ENCODE data around the gene RBPJL. TPM values are rescaled to one million over a fixed set of nuclear protein-coding genes. Genes with fewer than 3 reads are reported as not detected.

Gene RBPJL
- total and polyA plus RNA-seq, 2 of the 13 experiments (the other 11 are each of a cell fraction or from before 2014, with no cell fraction given) = not detected

GRCh38 chr20:45320948-45321595, 14.4 kb downstream of the RBPJL start:
- Histone ChIP-seq H2AFZ (ENCODE audit: low read length) (no peak overlapping the region), H3K4me3 (replicated peaks in 1 of 3; ENCODE audit: insufficient read depth in 1 of 3, low read depth in 2 of 3, low read length in 3 of 3) (no peak overlapping the region), H4K20me1 (ENCODE audit: insufficient read depth, low read length) (no peaks in the 10 kb centered on the region), H3K9ac (ENCODE audit: insufficient read depth, low read depth, low read length) (no peak overlapping the region), H3K27me3 (ENCODE audit: control insufficient read depth in 1 of 2, insufficient read depth in 2 of 2, low read length in 2 of 2) (peaks cover 2 to 20% of the 10 kb centered on the region in 2 experiments; a peak in 3 of 5 replicates), H3K79me2 (ENCODE audit: insufficient read depth, low read length) (no peaks in the 10 kb centered on the region), H3K27ac (ENCODE audit: extremely low read length, insufficient read depth, low read length) (no peak overlapping the region), H3K36me3 (replicated peaks in 1 of 2; ENCODE audit: control insufficient read depth in 1 of 2, insufficient read depth in 2 of 2, low read length in 2 of 2) (peaks cover 0 to 2% of the 10 kb centered on the region in 2 experiments; a peak in 2 of 5 replicates), H3K9me3 (ENCODE audit: low read length) (no peaks in the 10 kb centered on the region), H3K4me1 (ENCODE audit: insufficient read depth, low read length) (no peaks in the 10 kb centered on the region), H3K4me2 (ENCODE audit: low read depth, low read length) (no peak overlapping the region)
- no TSS peak for BruUV-seq (replicated peaks)
- peak; percentile 44; the same call in 1 of the 2 replicates for TF ChIP-seq MNT (IDR thresholded peaks at IDR 0.05)
- no peak for TF ChIP-seq JUND (CRISPR knock-in tag; IDR thresholded peaks at IDR 0.05)
- ATAC-seq (no peak), FAIRE-seq (no peak), DNase-seq (ENCODE audit: low spot score) (no peak)
- 68% methylated on average over 5 of the region's 5 CpGs for WGBS (ENCODE audit: low lambda C conversion rate)
- in situ Hi-C loops (cut with HindIII; ENCODE audit: extremely low pct_ligation_motif_present, low pct_unique_long_range_greater_than_20kb) (loop anchor here (5.0 kb wide), 1 partner anchor 116 kb away; no protein-coding TSS in a partner anchor), intact Hi-C loops (cut with micrococcal nuclease; ENCODE audit: unreplicated experiment) (no loop called here)
- ChIA-PET POLR2A (interaction anchor here (0.8 to 4.3 kb wide), 8 partner anchors 21 to 450 kb away, joined by 3 to 21 read pairs (median 6); partner anchors contain the start of gene SYS1), CTCF (ENCODE audit: low intra/inter-chr PET ratio, low total read pairs) (interaction anchor here (1.4 to 3.2 kb wide), 4 partner anchors 36 to 129 kb away, joined by 6 to 96 read pairs (median 28); no protein-coding TSS in a partner anchor)

DNA sequence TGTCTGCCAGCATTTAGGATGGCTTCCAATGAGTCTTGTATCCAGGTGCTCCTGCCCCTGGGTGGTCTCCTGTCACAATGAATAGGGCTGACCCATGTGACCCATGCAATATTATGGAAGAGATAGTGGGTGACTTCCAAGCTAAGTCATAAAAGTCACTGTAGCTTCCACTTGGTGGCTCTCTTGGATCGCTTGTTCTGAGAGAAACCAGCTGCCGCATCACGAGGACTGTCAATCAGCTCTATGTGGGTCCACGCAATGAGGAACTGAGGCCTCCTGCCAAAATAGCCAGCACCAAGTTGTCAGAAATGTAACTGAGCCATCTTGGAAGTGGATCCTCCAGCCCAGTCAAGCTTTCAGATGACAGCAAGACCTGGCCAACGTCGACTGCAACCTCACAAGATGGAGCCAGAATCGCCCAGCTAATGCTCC, 16.3 kb downstream of the RBPJL start:
- FAIRE-seq (peak; percentile 96), DNase-seq (ENCODE audit: low spot score) (peak; percentile 86), ATAC-seq (peak; percentile 85)
- POLR2A ChIA-PET = interaction anchor here (0.7 to 6.7 kb wide), 15 partner anchors 14 to 448 kb away, joined by 3 to 74 read pairs (median 10); partner anchors contain the start of genes PIGT, SDC4 and SYS1
- intact Hi-C loops (cut with micrococcal nuclease; ENCODE audit: unreplicated experiment) (loop anchor here (1.0 to 2.0 kb wide), 4 partner anchors 14 to 114 kb away; partner anchors contain the start of genes PIGT and SYS1), in situ Hi-C loops (cut with HindIII; ENCODE audit: extremely low pct_ligation_motif_present, low pct_unique_long_range_greater_than_20kb) (loop anchor here (5.0 kb wide), 1 partner anchor 114 kb away; no protein-coding TSS in a partner anchor)
- Histone ChIP-seq H3K9ac (ENCODE audit: insufficient read depth, low read depth, low read length) (no peak overlapping the region), H3K4me3 (replicated peaks in 1 of 3; ENCODE audit: insufficient read depth in 1 of 3, low read depth in 2 of 3, low read length in 3 of 3) (peak overlapping the region in 1 of 3 experiments; percentile 13; a peak in 1 of 6 replicates), H4K20me1 (ENCODE audit: insufficient read depth, low read length) (no peaks in the 10 kb centered on the region), H2AFZ (ENCODE audit: low read length) (no peak overlapping the region), H3K4me1 (ENCODE audit: insufficient read depth, low read length) (no peaks in the 10 kb centered on the region), H3K27me3 (ENCODE audit: control insufficient read depth in 1 of 2, insufficient read depth in 2 of 2, low read length in 2 of 2) (peaks cover 2 to 7% of the 10 kb centered on the region in 2 experiments; a peak in 1 of 5 replicates), H3K4me2 (ENCODE audit: low read depth, low read length) (peak overlapping the region; percentile 61), H3K27ac (ENCODE audit: extremely low read length, insufficient read depth, low read length) (no peak overlapping the region), H3K36me3 (replicated peaks in 1 of 2; ENCODE audit: control insufficient read depth in 1 of 2, insufficient read depth in 2 of 2, low read length in 2 of 2) (peaks cover 12 to 14% of the 10 kb centered on the region in 2 experiments), H3K9me3 (ENCODE audit: low read length) (no peaks in the 10 kb centered on the region), H3K79me2 (ENCODE audit: insufficient read depth, low read length) (no peaks in the 10 kb centered on the region)
- no TSS peak for BruUV-seq (replicated peaks)
- WGBS (ENCODE audit: low lambda C conversion rate) = 32% methylated on average over 7 of the region's 7 CpGs
- CTCF ChIA-PET (ENCODE audit: low intra/inter-chr PET ratio, low total read pairs) = interaction anchor here (1.2 to 3.2 kb wide), 7 partner anchors 34 to 448 kb away, joined by 3 to 49 read pairs (median 7); partner anchors contain the start of gene SYS1
- TF ChIP-seq ZNF776 (CRISPR knock-in tag; IDR thresholded peaks at IDR 0.05) (no peak), SOX5 (CRISPR knock-in tag; IDR thresholded peaks at IDR 0.05; ENCODE audit: borderline replicate concordance) (peak; percentile 35; the same call in 1 of the 2 replicates), FOSL2 (CRISPR knock-in tag; IDR thresholded peaks at IDR 0.05) (peak; percentile 68), TRIM24 (CRISPR knock-in tag; IDR thresholded peaks at IDR 0.05) (no peak), ZNF501 (CRISPR knock-in tag; IDR thresholded peaks at IDR 0.05) (peak; percentile 62)
- TF ChIP-seq, protein P1, sequence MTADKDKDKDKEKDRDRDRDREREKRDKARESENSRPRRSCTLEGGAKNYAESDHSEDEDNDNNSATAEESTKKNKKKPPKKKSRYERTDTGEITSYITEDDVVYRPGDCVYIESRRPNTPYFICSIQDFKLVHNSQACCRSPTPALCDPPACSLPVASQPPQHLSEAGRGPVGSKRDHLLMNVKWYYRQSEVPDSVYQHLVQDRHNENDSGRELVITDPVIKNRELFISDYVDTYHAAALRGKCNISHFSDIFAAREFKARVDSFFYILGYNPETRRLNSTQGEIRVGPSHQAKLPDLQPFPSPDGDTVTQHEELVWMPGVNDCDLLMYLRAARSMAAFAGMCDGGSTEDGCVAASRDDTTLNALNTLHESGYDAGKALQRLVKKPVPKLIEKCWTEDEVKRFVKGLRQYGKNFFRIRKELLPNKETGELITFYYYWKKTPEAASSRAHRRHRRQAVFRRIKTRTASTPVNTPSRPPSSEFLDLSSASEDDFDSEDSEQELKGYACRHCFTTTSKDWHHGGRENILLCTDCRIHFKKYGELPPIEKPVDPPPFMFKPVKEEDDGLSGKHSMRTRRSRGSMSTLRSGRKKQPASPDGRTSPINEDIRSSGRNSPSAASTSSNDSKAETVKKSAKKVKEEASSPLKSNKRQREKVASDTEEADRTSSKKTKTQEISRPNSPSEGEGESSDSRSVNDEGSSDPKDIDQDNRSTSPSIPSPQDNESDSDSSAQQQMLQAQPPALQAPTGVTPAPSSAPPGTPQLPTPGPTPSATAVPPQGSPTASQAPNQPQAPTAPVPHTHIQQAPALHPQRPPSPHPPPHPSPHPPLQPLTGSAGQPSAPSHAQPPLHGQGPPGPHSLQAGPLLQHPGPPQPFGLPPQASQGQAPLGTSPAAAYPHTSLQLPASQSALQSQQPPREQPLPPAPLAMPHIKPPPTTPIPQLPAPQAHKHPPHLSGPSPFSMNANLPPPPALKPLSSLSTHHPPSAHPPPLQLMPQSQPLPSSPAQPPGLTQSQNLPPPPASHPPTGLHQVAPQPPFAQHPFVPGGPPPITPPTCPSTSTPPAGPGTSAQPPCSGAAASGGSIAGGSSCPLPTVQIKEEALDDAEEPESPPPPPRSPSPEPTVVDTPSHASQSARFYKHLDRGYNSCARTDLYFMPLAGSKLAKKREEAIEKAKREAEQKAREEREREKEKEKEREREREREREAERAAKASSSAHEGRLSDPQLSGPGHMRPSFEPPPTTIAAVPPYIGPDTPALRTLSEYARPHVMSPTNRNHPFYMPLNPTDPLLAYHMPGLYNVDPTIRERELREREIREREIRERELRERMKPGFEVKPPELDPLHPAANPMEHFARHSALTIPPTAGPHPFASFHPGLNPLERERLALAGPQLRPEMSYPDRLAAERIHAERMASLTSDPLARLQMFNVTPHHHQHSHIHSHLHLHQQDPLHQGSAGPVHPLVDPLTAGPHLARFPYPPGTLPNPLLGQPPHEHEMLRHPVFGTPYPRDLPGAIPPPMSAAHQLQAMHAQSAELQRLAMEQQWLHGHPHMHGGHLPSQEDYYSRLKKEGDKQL (CRISPR knock-in tag; IDR thresholded peaks at IDR 0.05; ENCODE audit: low read depth) = no peak

Data from HepG2 (cell line).